ENCODE results near the gene SMC3. TPM values are rescaled to one million over a fixed set of nuclear protein-coding genes. Genes with fewer than 3 reads are reported as not detected.
A peak's percentile ranks its signal among the peaks of the same experiment; 100 is the strongest.

The SMC3 gene
- total RNA-seq, 1 donor from 2014 or later = 19.5 TPM

- Histone ChIP-seq H3K27me3 (ENCODE audit: control insufficient read depth, insufficient read depth, low read length) (no peaks in the 10 kb centered on the region), H3K4me3 (ENCODE audit: low read depth, low read length) (no peak overlapping the region), H3K36me3 (ENCODE audit: control insufficient read depth, insufficient read depth, low read length) (peaks cover 2% of the 10 kb centered on the region)
- TF ChIP-seq CTCF (IDR thresholded peaks at IDR 0.05; ENCODE audit: insufficient read depth, low read length, severe bottlenecking) = no peak
- DNase-seq (ENCODE audit: low read depth) (no peak), FAIRE-seq (no peak)
These were observed 5.4 kb downstream of the SMC3 start for GRCh38 chr10:110572862-110573261.

- no peak for TF ChIP-seq CTCF (IDR thresholded peaks at IDR 0.05; ENCODE audit: insufficient read depth, low read length, severe bottlenecking)
- FAIRE-seq = no peak
These were observed 6.9 kb downstream of the SMC3 start for GRCh38 chr10:110574420-110574819.

DNA sequence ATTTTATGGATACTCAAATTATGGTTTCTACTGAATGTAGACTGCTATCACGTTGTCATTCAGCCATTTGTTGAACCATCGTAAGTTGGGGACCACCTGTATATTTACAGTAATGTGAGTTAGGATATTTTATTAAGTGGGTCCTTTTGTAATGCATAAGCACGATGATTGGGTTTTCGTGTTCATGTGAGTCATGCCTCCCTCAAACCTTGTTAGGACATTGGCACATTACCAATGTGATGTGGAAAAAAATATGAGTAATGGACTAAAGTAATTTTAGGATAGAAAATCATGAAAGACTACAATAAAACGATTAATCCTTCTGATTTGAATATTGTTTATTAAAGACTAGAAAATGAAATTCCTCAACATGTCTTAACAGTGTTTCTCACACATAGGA is 8.7 kb downstream of the SMC3 start:
- no peaks in the 10 kb centered on the region for H3K27me3 ChIP-seq (ENCODE audit: control insufficient read depth, insufficient read depth, low read length)
- FAIRE-seq = no peak
- peaks cover 3% of the 10 kb centered on the region for H3K36me3 ChIP-seq (ENCODE audit: control insufficient read depth, insufficient read depth, low read length)
- peak; percentile 90 for DNase-seq (ENCODE audit: low read depth)
- no peak for TF ChIP-seq CTCF (IDR thresholded peaks at IDR 0.05; ENCODE audit: insufficient read depth, low read length, severe bottlenecking)
- no peak overlapping the region for H3K4me3 ChIP-seq (ENCODE audit: low read depth, low read length)

More at GRCh38 chr10:110574420-110574819, 6.9 kb downstream of the SMC3 start:
- Histone ChIP-seq H3K36me3 (ENCODE audit: control insufficient read depth, insufficient read depth, low read length) (peaks cover 4% of the 10 kb centered on the region), H3K4me3 (ENCODE audit: low read depth, low read length) (no peak overlapping the region), H3K27me3 (ENCODE audit: control insufficient read depth, insufficient read depth, low read length) (no peaks in the 10 kb centered on the region)
- no peak for DNase-seq (ENCODE audit: low read depth)

- peaks cover 3% of the 10 kb centered on the region for H3K36me3 ChIP-seq (ENCODE audit: control insufficient read depth, insufficient read depth, low read length)
- H3K4me3 ChIP-seq (ENCODE audit: low read depth, low read length) = no peak overlapping the region
- no peak for TF ChIP-seq CTCF (IDR thresholded peaks at IDR 0.05; ENCODE audit: insufficient read depth, low read length, severe bottlenecking)
- DNase-seq (ENCODE audit: low read depth) (no peak), FAIRE-seq (no peak)
- no peaks in the 10 kb centered on the region for H3K27me3 ChIP-seq (ENCODE audit: control insufficient read depth, insufficient read depth, low read length)
These were observed 9.6 kb downstream of the SMC3 start for GRCh38 chr10:110577056-110577455.

- no peaks in the 10 kb centered on the region for H3K27me3 ChIP-seq (ENCODE audit: control insufficient read depth, insufficient read depth, low read length)
- no peak for FAIRE-seq
- peaks cover 7% of the 10 kb centered on the region for H3K36me3 ChIP-seq (ENCODE audit: control insufficient read depth, insufficient read depth, low read length)
- no peak for DNase-seq (ENCODE audit: low read depth)
- TF ChIP-seq CTCF (IDR thresholded peaks at IDR 0.05; ENCODE audit: insufficient read depth, low read length, severe bottlenecking) = no peak
- no peak overlapping the region for H3K4me3 ChIP-seq (ENCODE audit: low read depth, low read length)
These were observed 16.5 kb downstream of the SMC3 start for GRCh38 chr10:110584006-110584405.

DNA sequence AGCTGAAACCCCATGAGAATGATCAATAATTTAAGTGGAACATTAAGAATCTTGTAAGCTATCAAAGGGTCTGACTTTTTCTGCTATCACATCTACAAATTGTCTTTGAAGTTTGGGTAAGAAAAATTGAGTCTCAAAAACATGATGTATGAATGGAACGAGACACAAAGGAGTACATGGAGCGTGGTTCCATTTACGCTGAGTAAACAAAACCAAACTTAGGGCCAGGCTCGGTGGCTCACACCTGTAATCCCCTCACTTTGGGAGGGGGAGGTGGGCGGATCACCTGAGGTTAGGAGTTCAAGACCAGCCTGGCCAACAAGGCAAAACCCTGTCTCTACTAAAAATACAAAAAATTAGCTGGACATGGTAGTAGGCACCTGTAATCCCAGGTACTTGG is 24.3 kb downstream of the SMC3 start:
- TF ChIP-seq CTCF (IDR thresholded peaks at IDR 0.05; ENCODE audit: insufficient read depth, low read length, severe bottlenecking) = no peak
- Histone ChIP-seq H3K4me3 (ENCODE audit: low read depth, low read length) (no peak overlapping the region), H3K27me3 (ENCODE audit: control insufficient read depth, insufficient read depth, low read length) (no peaks in the 10 kb centered on the region), H3K36me3 (ENCODE audit: control insufficient read depth, insufficient read depth, low read length) (peaks cover 8% of the 10 kb centered on the region)
- DNase-seq (ENCODE audit: low read depth) (no peak), FAIRE-seq (no peak)
